ENCODE data around the gene SORBS1. TPM values are rescaled to one million over a fixed set of nuclear protein-coding genes. Genes with fewer than 3 reads are reported as not detected.

The SORBS1 gene
- polyA plus RNA-seq, 1 donor from 2014 or later, result 39.5 TPM

DNA sequence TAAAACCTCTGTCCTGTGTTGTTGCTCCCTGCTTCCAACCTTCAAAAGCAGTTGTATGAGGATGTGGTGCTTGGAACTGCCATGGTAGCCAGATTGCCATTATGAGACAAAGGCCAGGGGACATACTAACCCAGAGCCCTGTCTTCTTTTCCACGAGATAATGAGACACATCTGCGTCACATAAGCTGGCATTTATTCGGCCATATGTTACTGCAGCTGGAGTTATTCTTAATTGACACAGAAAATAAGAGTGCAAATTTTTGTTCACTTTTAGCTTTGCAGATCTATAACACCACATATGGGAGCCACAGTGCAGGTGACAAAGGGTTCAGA lies 254.9 kb downstream of the SORBS1 start:
- Histone ChIP-seq H3K4me2 (ENCODE audit: low read length) (no peak overlapping the region), H3K4me3 (ENCODE audit: low read length) (no peak overlapping the region), H3K79me2 (replicated peaks; ENCODE audit: insufficient read depth, low read length) (no peaks in the 10 kb centered on the region), H2AFZ (ENCODE audit: low read depth, low read length) (no peak overlapping the region), H3K9ac (ENCODE audit: low read length) (no peak overlapping the region), H3K36me3 (ENCODE audit: insufficient read depth, low read length) (no peaks in the 10 kb centered on the region), H3K9me3 (ENCODE audit: low read length) (no peaks in the 10 kb centered on the region), H3K9me2 (ENCODE audit: insufficient read depth, low read length) (no peaks in the 10 kb centered on the region), H3K27ac (ENCODE audit: low read length) (no peak overlapping the region), H4K20me1 (ENCODE audit: insufficient read depth) (no peaks in the 10 kb centered on the region), H3F3A (ENCODE audit: insufficient read depth, low read length, poor library complexity, severe bottlenecking) (no peaks in the 10 kb centered on the region), H3K27me3 (ENCODE audit: insufficient read depth, low read depth, low read length) (no peaks in the 10 kb centered on the region)
- no peak for TF ChIP-seq EP300 (conservative IDR thresholded peaks at IDR 0.05; ENCODE audit: poor library complexity, severe bottlenecking)
- TF ChIP-seq TAF1 (IDR thresholded peaks at IDR 0.05; ENCODE audit: low read depth), result no peak

DNA sequence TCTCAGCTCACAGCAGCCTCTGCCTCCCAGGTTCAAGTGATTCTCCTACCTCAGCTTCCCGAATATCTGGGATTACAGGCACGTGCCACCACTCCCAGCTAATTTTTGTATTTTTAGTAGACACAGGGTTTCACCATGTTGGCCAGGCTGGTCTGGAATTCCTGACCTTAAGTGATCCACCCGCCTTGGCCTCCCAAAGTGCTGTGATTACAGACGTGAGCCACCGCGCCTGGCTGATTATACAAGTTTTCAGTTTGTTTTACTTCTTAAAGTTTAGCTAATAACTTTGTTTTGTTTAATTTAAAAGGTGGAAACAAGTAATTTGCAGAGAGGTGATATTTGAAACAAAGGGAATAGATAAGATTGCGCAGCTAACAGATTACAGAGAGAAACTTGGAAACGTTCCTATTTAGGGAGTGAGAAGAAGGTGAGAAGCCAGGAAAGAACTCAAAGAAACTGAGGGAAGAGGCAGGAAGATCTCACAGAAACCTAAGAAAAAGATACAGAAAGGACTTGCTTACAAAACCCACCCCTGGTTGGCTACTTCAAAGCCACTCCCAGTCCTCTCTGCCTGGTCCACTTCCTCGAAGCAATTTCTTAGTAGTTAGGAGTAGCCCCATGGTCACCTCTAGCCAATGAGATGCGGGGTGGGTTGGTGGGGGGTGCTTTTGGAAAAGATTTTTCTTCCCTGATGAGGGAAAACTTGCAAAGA lies 255.4 kb downstream of the SORBS1 start:
- no peaks in the 10 kb centered on the region for H3K27me3 ChIP-seq (ENCODE audit: insufficient read depth, low read depth, low read length)

DNA sequence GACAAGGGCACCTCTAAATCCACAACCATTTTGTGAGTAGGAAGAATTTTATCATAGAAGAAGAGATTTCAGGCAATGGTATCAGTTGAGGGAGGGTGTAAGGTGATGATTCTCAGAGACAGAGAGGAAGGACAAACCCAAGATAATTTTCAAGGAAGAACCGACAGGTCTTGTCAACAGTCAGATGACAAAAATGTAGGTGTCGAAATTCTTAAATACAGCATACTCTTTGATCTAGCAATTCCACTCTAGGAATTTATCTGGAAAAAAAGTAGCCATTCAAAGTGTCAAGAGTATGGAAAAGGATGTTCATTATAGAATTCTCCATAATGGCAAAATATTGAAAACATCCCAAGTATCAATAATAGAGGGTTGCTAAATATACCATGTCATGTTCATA lies 256.2 kb downstream of the SORBS1 start:
- Histone ChIP-seq H3K79me2 (replicated peaks; ENCODE audit: insufficient read depth, low read length) (no peaks in the 10 kb centered on the region), H3K36me3 (ENCODE audit: insufficient read depth, low read length) (no peaks in the 10 kb centered on the region), H3K27me3 (ENCODE audit: insufficient read depth, low read depth, low read length) (no peaks in the 10 kb centered on the region), H3F3A (ENCODE audit: insufficient read depth, low read length, poor library complexity, severe bottlenecking) (no peaks in the 10 kb centered on the region), H3K9ac (ENCODE audit: low read length) (no peak overlapping the region), H4K20me1 (ENCODE audit: insufficient read depth) (no peaks in the 10 kb centered on the region), H3K9me2 (ENCODE audit: insufficient read depth, low read length) (no peaks in the 10 kb centered on the region), H3K4me3 (ENCODE audit: low read length) (no peak overlapping the region), H3K4me2 (ENCODE audit: low read length) (no peak overlapping the region), H2AFZ (ENCODE audit: low read depth, low read length) (no peak overlapping the region), H3K9me3 (ENCODE audit: low read length) (no peaks in the 10 kb centered on the region), H3K27ac (ENCODE audit: low read length) (no peak overlapping the region)
- TF ChIP-seq EZH2 (IDR thresholded peaks at IDR 0.05; ENCODE audit: borderline replicate concordance, insufficient read depth, low read length, poor library complexity, severe bottlenecking) (no peak), EP300 (conservative IDR thresholded peaks at IDR 0.05; ENCODE audit: poor library complexity, severe bottlenecking) (no peak)
- TF ChIP-seq, protein P1, sequence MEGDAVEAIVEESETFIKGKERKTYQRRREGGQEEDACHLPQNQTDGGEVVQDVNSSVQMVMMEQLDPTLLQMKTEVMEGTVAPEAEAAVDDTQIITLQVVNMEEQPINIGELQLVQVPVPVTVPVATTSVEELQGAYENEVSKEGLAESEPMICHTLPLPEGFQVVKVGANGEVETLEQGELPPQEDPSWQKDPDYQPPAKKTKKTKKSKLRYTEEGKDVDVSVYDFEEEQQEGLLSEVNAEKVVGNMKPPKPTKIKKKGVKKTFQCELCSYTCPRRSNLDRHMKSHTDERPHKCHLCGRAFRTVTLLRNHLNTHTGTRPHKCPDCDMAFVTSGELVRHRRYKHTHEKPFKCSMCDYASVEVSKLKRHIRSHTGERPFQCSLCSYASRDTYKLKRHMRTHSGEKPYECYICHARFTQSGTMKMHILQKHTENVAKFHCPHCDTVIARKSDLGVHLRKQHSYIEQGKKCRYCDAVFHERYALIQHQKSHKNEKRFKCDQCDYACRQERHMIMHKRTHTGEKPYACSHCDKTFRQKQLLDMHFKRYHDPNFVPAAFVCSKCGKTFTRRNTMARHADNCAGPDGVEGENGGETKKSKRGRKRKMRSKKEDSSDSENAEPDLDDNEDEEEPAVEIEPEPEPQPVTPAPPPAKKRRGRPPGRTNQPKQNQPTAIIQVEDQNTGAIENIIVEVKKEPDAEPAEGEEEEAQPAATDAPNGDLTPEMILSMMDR (IDR thresholded peaks at IDR 0.05; ENCODE audit: poor library complexity, severe bottlenecking), result no peak

More for the DNA sequence above, 255.4 kb downstream of the SORBS1 start:
- Histone ChIP-seq H3K27ac (ENCODE audit: low read length) (no peak overlapping the region), H3K9ac (ENCODE audit: low read length) (no peak overlapping the region), H3K9me3 (ENCODE audit: low read length) (no peaks in the 10 kb centered on the region), H3K9me2 (ENCODE audit: insufficient read depth, low read length) (no peaks in the 10 kb centered on the region), H3F3A (ENCODE audit: insufficient read depth, low read length, poor library complexity, severe bottlenecking) (no peaks in the 10 kb centered on the region), H3K4me2 (ENCODE audit: low read length) (no peak overlapping the region), H4K20me1 (ENCODE audit: insufficient read depth) (no peaks in the 10 kb centered on the region), H3K79me2 (replicated peaks; ENCODE audit: insufficient read depth, low read length) (no peaks in the 10 kb centered on the region), H2AFZ (ENCODE audit: low read depth, low read length) (no peak overlapping the region), H3K36me3 (ENCODE audit: insufficient read depth, low read length) (no peaks in the 10 kb centered on the region), H3K4me3 (ENCODE audit: low read length) (no peak overlapping the region)
- no peak for TF ChIP-seq EZH2 (IDR thresholded peaks at IDR 0.05; ENCODE audit: borderline replicate concordance, insufficient read depth, low read length, poor library complexity, severe bottlenecking)
- no peak for TF ChIP-seq REST (IDR thresholded peaks at IDR 0.05; ENCODE audit: borderline replicate concordance)
- TF ChIP-seq POLR2AphosphoS5 (IDR thresholded peaks at IDR 0.05), result no peak
- no peak for TF ChIP-seq EP300 (conservative IDR thresholded peaks at IDR 0.05; ENCODE audit: poor library complexity, severe bottlenecking)
- no peak for TF ChIP-seq SMC3 (conservative IDR thresholded peaks at IDR 0.05; ENCODE audit: poor library complexity)

All from neural cell (in vitro differentiated cells).